Measurements from ENCODE around the gene NPAS1.
"Not testable (repeated sequence)": the region's sequence is repeated elsewhere in the genome, so short reads cannot be mapped to it uniquely, and the experiment has no call there.

Gene NPAS1

GRCh38 chr19:46990991-46991676 lies 28.5 kb upstream of the NPAS1 start:
- peak; percentile 31 to 42 for DNase-seq (ENCODE audit: low read depth in 1 of 2, low spot score in 1 of 2)

GRCh38 chr19:46992699-46993535 lies 26.7 kb upstream of the NPAS1 start:
- no peak for DNase-seq (ENCODE audit: low read depth in 1 of 2, low spot score in 1 of 2)

- DNase-seq (ENCODE audit: low read depth in 1 of 2, low spot score in 1 of 2) = no peak
Measured at GRCh38 chr19:46993622-46994021, 26.0 kb upstream of the NPAS1 start.

- no peak for DNase-seq (ENCODE audit: low read depth in 1 of 2, low spot score in 1 of 2)
Measured at GRCh38 chr19:46994141-46994686, 25.4 kb upstream of the NPAS1 start.

GRCh38 chr19:46995492-46995891 lies 24.1 kb upstream of the NPAS1 start:
- no peak for DNase-seq (ENCODE audit: low read depth in 1 of 2, low spot score in 1 of 2)

- no peak for DNase-seq (ENCODE audit: low read depth in 1 of 2, low spot score in 1 of 2)
Measured at GRCh38 chr19:46998445-46999125, 21.1 kb upstream of the NPAS1 start.

GRCh38 chr19:46999377-46999776 lies 20.3 kb upstream of the NPAS1 start:
- no peak for DNase-seq (ENCODE audit: low read depth in 1 of 2, low spot score in 1 of 2)

- no peak for DNase-seq (ENCODE audit: low read depth in 1 of 2, low spot score in 1 of 2)
Measured at GRCh38 chr19:46999878-47000277, 19.8 kb upstream of the NPAS1 start.

- DNase-seq (ENCODE audit: low read depth in 1 of 2, low spot score in 1 of 2) = no peak
Measured at GRCh38 chr19:47000373-47000772, 19.3 kb upstream of the NPAS1 start.

GRCh38 chr19:47001584-47001983 lies 18.1 kb upstream of the NPAS1 start:
- DNase-seq (ENCODE audit: low read depth in 1 of 2, low spot score in 1 of 2) = no peak

GRCh38 chr19:47002106-47002766 lies 17.4 kb upstream of the NPAS1 start:
- no peak for DNase-seq (ENCODE audit: low read depth in 1 of 2, low spot score in 1 of 2)

- DNase-seq (ENCODE audit: low read depth in 1 of 2, low spot score in 1 of 2) = no peak
Measured at GRCh38 chr19:47002853-47003610, 16.6 kb upstream of the NPAS1 start.

- DNase-seq (ENCODE audit: low read depth in 1 of 2, low spot score in 1 of 2) = no peak
Measured at GRCh38 chr19:47003611-47004465, 15.8 kb upstream of the NPAS1 start.

- DNase-seq (ENCODE audit: low read depth in 1 of 2, low spot score in 1 of 2) = no peak
Measured at GRCh38 chr19:47005164-47005641, 14.4 kb upstream of the NPAS1 start.

- no peak for DNase-seq (ENCODE audit: low read depth in 1 of 2, low spot score in 1 of 2)
Measured at GRCh38 chr19:47005873-47006272, 13.8 kb upstream of the NPAS1 start.

GRCh38 chr19:47006496-47006895 lies 13.1 kb upstream of the NPAS1 start:
- no peak for DNase-seq (ENCODE audit: low read depth in 1 of 2, low spot score in 1 of 2)

GRCh38 chr19:47010549-47010948 lies 9.1 kb upstream of the NPAS1 start:
- not testable (repeated sequence) for DNase-seq (ENCODE audit: low read depth in 1 of 2, low spot score in 1 of 2)

GRCh38 chr19:47012617-47013016 lies 7.0 kb upstream of the NPAS1 start:
- no peak for DNase-seq (ENCODE audit: low read depth in 1 of 2, low spot score in 1 of 2)

GRCh38 chr19:47013041-47013517 lies 6.6 kb upstream of the NPAS1 start:
- DNase-seq (ENCODE audit: low read depth in 1 of 2, low spot score in 1 of 2) = peak; percentile 33 to 57
